ENCODE measurements around the gene ABCC1. TPM values are rescaled to one million over a fixed set of nuclear protein-coding genes. Genes with fewer than 3 reads are reported as not detected.

The ABCC1 gene
- total RNA-seq, 2 experiments from 2014 or later: 64.5 to 67.6 TPM

DNA sequence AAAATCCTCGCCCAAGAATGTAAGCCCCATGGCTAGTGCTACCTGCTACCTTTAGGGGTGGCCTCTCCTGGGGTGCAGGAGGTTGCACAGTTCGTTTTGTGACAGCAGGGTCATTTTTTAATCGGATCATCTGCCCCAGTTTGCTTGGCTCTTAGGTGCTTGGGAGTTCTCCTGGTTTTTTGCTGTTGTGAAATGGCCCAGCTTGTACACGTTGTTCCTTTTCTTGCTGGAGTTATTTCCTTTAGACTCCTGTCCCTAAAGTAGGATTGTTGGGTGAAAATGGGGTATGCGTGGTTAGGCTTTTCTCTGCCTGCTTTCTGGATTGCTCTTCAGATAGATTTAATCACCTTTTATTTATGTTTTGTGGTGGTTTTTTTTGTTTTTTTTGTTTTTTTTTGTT, 25.8 kb downstream of the ABCC1 start:
- ChIA-PET CTCF (interaction anchor here (1.1 kb wide), 1 partner anchor 197 kb away, joined by 3 read pairs; no protein-coding TSS in a partner anchor), POLR2A (interaction anchor here (1.5 to 1.6 kb wide), 2 partner anchors 9 to 15 kb away, joined by 3 to 6 read pairs; no protein-coding TSS in a partner anchor)
- Mint-ChIP-seq H3K27me3 (no peaks in the 10 kb centered on the region), H3K4me1 (ENCODE audit: low read depth) (peaks cover 44% of the 10 kb centered on the region), H3K36me3 (ENCODE audit: low read depth) (peaks cover 83% of the 10 kb centered on the region), H3K4me3 (no peak overlapping the region), H3K9me3 (peaks cover 37% of the 10 kb centered on the region), H3K27ac (no peak overlapping the region)
- ATAC-seq (no peak), DNase-seq (no peak)
- intact Hi-C loops (cut with micrococcal nuclease): no loop called here
- TF ChIP-seq CTCF (IDR thresholded peaks at IDR 0.05): no peak

GRCh38 chr16:15976225-15976812, 26.9 kb downstream of the ABCC1 start:
- POLR2A ChIA-PET: interaction anchor here (1.6 kb wide), 1 partner anchor 16 kb away, joined by 3 read pairs; no protein-coding TSS in a partner anchor
- TF ChIP-seq CTCF (IDR thresholded peaks at IDR 0.05): no peak
- no peak overlapping the region for H3K27ac Mint-ChIP-seq
- H3K36me3 Mint-ChIP-seq (ENCODE audit: low read depth): peaks cover 84% of the 10 kb centered on the region
- CTCF ChIA-PET: no interaction called here
- peaks cover 43% of the 10 kb centered on the region for H3K9me3 Mint-ChIP-seq
- intact Hi-C loops (cut with micrococcal nuclease): no loop called here
- no peak for ATAC-seq
- H3K4me1 Mint-ChIP-seq (ENCODE audit: low read depth): peaks cover 42% of the 10 kb centered on the region
- no peak overlapping the region for H3K4me3 Mint-ChIP-seq
- DNase-seq: no peak
- H3K27me3 Mint-ChIP-seq: no peaks in the 10 kb centered on the region

- Mint-ChIP-seq H3K27ac (peak overlapping the region; percentile 63), H3K4me1 (ENCODE audit: low read depth) (peaks cover 39% of the 10 kb centered on the region), H3K9me3 (peaks cover 44% of the 10 kb centered on the region), H3K36me3 (ENCODE audit: low read depth) (peaks cover 84% of the 10 kb centered on the region), H3K4me3 (no peak overlapping the region), H3K27me3 (no peaks in the 10 kb centered on the region)
- ATAC-seq (no peak), DNase-seq (no peak)
- ChIA-PET CTCF (no interaction called here), POLR2A (no interaction called here)
- intact Hi-C loops (cut with micrococcal nuclease): no loop called here
- TF ChIP-seq CTCF (IDR thresholded peaks at IDR 0.05): no peak
These were observed 27.7 kb downstream of the ABCC1 start for GRCh38 chr16:15976929-15977637.

DNA sequence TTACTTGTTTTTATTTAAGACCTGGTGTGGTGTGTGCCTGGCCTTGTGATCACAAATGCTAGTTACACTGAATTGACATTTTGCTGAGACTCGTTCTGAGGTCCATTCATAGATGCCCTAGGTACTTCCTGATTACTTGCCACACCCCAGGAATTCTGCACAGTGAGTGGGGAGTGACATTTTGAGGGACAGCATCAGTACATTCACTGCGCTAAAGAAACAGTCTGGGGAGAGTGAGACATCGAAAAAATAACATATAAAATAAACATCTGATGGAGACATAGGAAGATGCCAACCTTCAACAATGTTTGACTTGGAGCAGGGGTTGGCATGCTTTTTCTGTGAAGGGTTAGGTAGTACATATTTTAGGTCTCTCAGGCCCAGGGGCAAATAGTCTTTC, 30.4 kb downstream of the ABCC1 start:
- intact Hi-C loops (cut with micrococcal nuclease): no loop called here
- no peak for DNase-seq
- POLR2A ChIA-PET: no interaction called here
- ATAC-seq: no peak
- H3K36me3 Mint-ChIP-seq (ENCODE audit: low read depth): peaks cover 88% of the 10 kb centered on the region
- H3K27ac Mint-ChIP-seq: no peak overlapping the region
- H3K4me3 Mint-ChIP-seq: no peak overlapping the region
- H3K27me3 Mint-ChIP-seq: no peaks in the 10 kb centered on the region
- CTCF ChIA-PET: no interaction called here
- no peak for TF ChIP-seq CTCF (IDR thresholded peaks at IDR 0.05)
- H3K4me1 Mint-ChIP-seq (ENCODE audit: low read depth): peaks cover 29% of the 10 kb centered on the region
- peaks cover 44% of the 10 kb centered on the region for H3K9me3 Mint-ChIP-seq

DNA sequence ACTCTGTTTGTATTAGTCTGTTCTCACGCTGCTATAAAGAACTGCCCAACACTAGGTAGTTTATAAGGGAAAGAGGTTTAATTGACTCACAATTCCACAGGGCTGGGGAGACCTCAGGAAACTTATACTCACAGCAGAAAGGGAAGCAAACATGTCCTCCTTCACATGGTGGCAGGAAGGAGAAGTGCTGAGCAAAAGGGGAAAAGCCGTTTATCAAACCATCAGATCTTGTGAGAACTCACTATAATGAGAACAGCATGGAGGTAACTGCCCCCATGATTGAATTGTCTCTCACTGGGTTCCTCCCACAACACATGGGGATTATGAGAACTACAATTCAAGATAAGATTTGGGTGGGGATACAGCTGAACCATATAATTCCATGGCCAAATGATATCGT, 30.9 kb downstream of the ABCC1 start:
- Mint-ChIP-seq H3K27me3 (no peaks in the 10 kb centered on the region), H3K27ac (no peak overlapping the region), H3K4me1 (ENCODE audit: low read depth) (peaks cover 24% of the 10 kb centered on the region), H3K9me3 (peaks cover 44% of the 10 kb centered on the region), H3K4me3 (no peak overlapping the region), H3K36me3 (ENCODE audit: low read depth) (peaks cover 83% of the 10 kb centered on the region)
- ChIA-PET CTCF (no interaction called here), POLR2A (no interaction called here)
- intact Hi-C loops (cut with micrococcal nuclease): no loop called here
- DNase-seq (no peak), ATAC-seq (no peak)
- TF ChIP-seq CTCF (IDR thresholded peaks at IDR 0.05): no peak

Measured in activated CD8-positive, alpha-beta T cell treated with anti-CD3 and anti-CD28 coated beads for 36 hours (primary cell).